SKM-1 treated with dmso at 0.1 percent for 144 hours (cell line): ENCODE measurements around the gene STX11.
"Not testable (repeated sequence)": the region's sequence is repeated elsewhere in the genome, so short reads cannot be mapped to it uniquely, and the experiment has no call there.

ENCODE experiments used
- DNase-seq: peaks from one replicate; lab custom pipeline; 2025; ENCODE audit not compliant: unreplicated experiment; lab: John Stamatoyannopoulos, UW

Gene STX11

GRCh38 chr6:144149894-144150709 lies at the start of gene STX11:
Gene STX11, plus strand, starts transcription at chr6:144150517. Its CDS starts 36,111 bp downstream, at chr6:144186628.
- peak; percentile 57 for DNase-seq

- DNase-seq, result no peak
Observed at GRCh38 chr6:144103026-144103563, 47.2 kb upstream of the STX11 start.

GRCh38 chr6:144104488-144104887 lies 45.8 kb upstream of the STX11 start:
- DNase-seq, result no peak

- peak; percentile 65 for DNase-seq
Observed at GRCh38 chr6:144104898-144105487, 45.3 kb upstream of the STX11 start.

GRCh38 chr6:144106206-144106605 lies 44.1 kb upstream of the STX11 start:
- no peak for DNase-seq

- DNase-seq, result no peak
Observed at GRCh38 chr6:144110210-144110609, 40.1 kb upstream of the STX11 start.

GRCh38 chr6:144113366-144113765 lies 37.0 kb upstream of the STX11 start:
- DNase-seq, result no peak

GRCh38 chr6:144115219-144115618 lies 35.1 kb upstream of the STX11 start:
- no peak for DNase-seq

- no peak for DNase-seq
Observed at GRCh38 chr6:144119376-144119775, 30.9 kb upstream of the STX11 start.

GRCh38 chr6:144122861-144123260 lies 27.5 kb upstream of the STX11 start:
- no peak for DNase-seq

- peak; percentile 11 for DNase-seq
Observed at GRCh38 chr6:144123421-144123820, 26.9 kb upstream of the STX11 start.

- no peak for DNase-seq
Observed at GRCh38 chr6:144123836-144124235, 26.5 kb upstream of the STX11 start.

GRCh38 chr6:144127097-144127496 lies 23.2 kb upstream of the STX11 start:
- DNase-seq, result no peak

GRCh38 chr6:144129469-144129868 lies 20.8 kb upstream of the STX11 start:
- no peak for DNase-seq

- DNase-seq, result no peak
Observed at GRCh38 chr6:144131248-144131709, 19.0 kb upstream of the STX11 start.

GRCh38 chr6:144132167-144132690 lies 18.1 kb upstream of the STX11 start:
- DNase-seq, result not testable (repeated sequence)

GRCh38 chr6:144133225-144133821 lies 17.0 kb upstream of the STX11 start:
- DNase-seq, result no peak

- no peak for DNase-seq
Observed at GRCh38 chr6:144134176-144134575, 16.1 kb upstream of the STX11 start.

- no peak for DNase-seq
Observed at GRCh38 chr6:144134737-144135136, 15.6 kb upstream of the STX11 start.

GRCh38 chr6:144138542-144138941 lies 11.8 kb upstream of the STX11 start:
- no peak for DNase-seq

GRCh38 chr6:144139817-144140216 lies 10.5 kb upstream of the STX11 start:
- DNase-seq, result peak; percentile 59
